Endothelial cell of umbilical vein (primary cell): ENCODE results near the gene MICALL1. TPM values are rescaled to one million over a fixed set of nuclear protein-coding genes. Genes with fewer than 3 reads are reported as not detected.

Experiments used
- BruUV-seq: library from RNA; stranded (reverse); fragments of 400-500 nt; replicated peaks from 2 replicates; lab custom pipeline; 2021; lab: Mats Ljungman, UMichigan
- CTCF ChIA-PET: fragments of 300-600, 350-600 bp; sonication (Branson Sonifier 250); formaldehyde crosslinking; loops from one replicate; lab custom pipeline; 2021; ENCODE audit warnings: antibody characterized with exemption, inconsistent platforms; lab: Charles Lee
- POLR2A ChIA-PET: fragments of 300-600, 350-600 bp; sonication (Branson Sonifier 250); formaldehyde crosslinking; loops from one replicate; lab custom pipeline; 2021; ENCODE audit warnings: antibody characterized with exemption, inconsistent platforms; lab: Charles Lee
- DNase-seq: peaks from one replicate; pipeline ENCODE4 v3.0.0-alpha.2; 2011; ENCODE audit warnings: low read depth, low spot score
- FAIRE-seq: peaks from 2 replicates; lab custom pipeline; 2011; peaks lifted over from hg19 to GRCh38; lab: Jason Lieb, UNC
- H2AFZ ChIP-seq: 2 replicates; pipeline ENCODE4 v1.6.0; 2012; ENCODE audit warnings: low read depth, low read length, control low read depth, inconsistent platforms
- H3K27ac ChIP-seq: 2 replicates; pipeline ENCODE4 v1.5.1; 2011; ENCODE audit warnings: low read depth, mild to moderate bottlenecking, control low read depth, low read length, moderate library complexity; ENCODE audit not compliant: insufficient read depth
- H3K27me3 ChIP-seq, 2 experiments: 2 replicates each; pipeline versions ENCODE4 v1.6.0 to v1.6.1; 2011; ENCODE audit warnings: low read length in 2 of 2, mixed read lengths in 1 of 2; ENCODE audit not compliant: control insufficient read depth in 2 of 2, insufficient read depth in 2 of 2
- H3K36me3 ChIP-seq, 2 experiments: 2 replicates in 1 of 2; 3 replicates in 1 of 2; pipeline ENCODE4 v1.5.1; 2011; ENCODE audit warnings: low read length in 2 of 2, mild to moderate bottlenecking in 1 of 2, moderate library complexity in 1 of 2; ENCODE audit not compliant: control insufficient read depth in 2 of 2, insufficient read depth in 2 of 2; ENCODE audit errors: extremely low read depth in 1 of 2
- H3K4me1 ChIP-seq: 3 replicates; pipeline ENCODE4 v1.5.1; 2011; ENCODE audit warnings: mild to moderate bottlenecking, low read length; ENCODE audit not compliant: control insufficient read depth, insufficient read depth; ENCODE audit errors: extremely low read depth
- H3K4me2 ChIP-seq: 2 replicates; pipeline ENCODE4 v1.6.1; 2011; ENCODE audit warnings: low read length, control low read depth, mixed read lengths; ENCODE audit not compliant: insufficient read depth
- H3K4me3 ChIP-seq, 3 experiments: fragments of 200-600 bp in 1 of 3; sonication (generic), shearing (Covaris generic) in 1 of 3; replicated peaks in 1 of 3; 2 replicates each; pipeline ENCODE4 v1.5.1; 2011 to 2016; ENCODE audit warnings: control low read depth in 3 of 3, low read length in 3 of 3, mild to moderate bottlenecking in 2 of 3, inconsistent platforms in 1 of 3, low read depth in 1 of 3, moderate library complexity in 1 of 3; ENCODE audit not compliant: insufficient read depth in 1 of 3
- H3K79me2 ChIP-seq: 2 replicates; pipeline ENCODE4 v1.6.0; 2012; ENCODE audit warnings: low read length, inconsistent platforms; ENCODE audit not compliant: control insufficient read depth, insufficient read depth
- H3K9ac ChIP-seq: replicated peaks from 2 replicates; pipeline ENCODE3; 2011; ENCODE audit warnings: low read length, control low read depth; ENCODE audit not compliant: insufficient read depth; ENCODE audit errors: extremely low read depth
- H3K9me1 ChIP-seq: replicated peaks from 3 replicates; pipeline ENCODE4 v1.6.0; 2011; ENCODE audit warnings: mild to moderate bottlenecking, low read length; ENCODE audit not compliant: control insufficient read depth, insufficient read depth; ENCODE audit errors: extremely low read depth
- H3K9me3 ChIP-seq: replicated peaks from 2 replicates; pipeline ENCODE4 v1.5.1; 2012; ENCODE audit warnings: low read length, inconsistent platforms; ENCODE audit not compliant: control insufficient read depth, insufficient read depth
- H4K20me1 ChIP-seq: replicated peaks from 2 replicates; pipeline ENCODE3; 2011; ENCODE audit warnings: mild to moderate bottlenecking, low read length; ENCODE audit not compliant: control insufficient read depth, insufficient read depth; ENCODE audit errors: extremely low read depth
- EZH2 ChIP-seq: IDR thresholded peaks from 2 replicates; pipeline ENCODE4 v1.6.1; 2012; ENCODE audit warnings: borderline replicate concordance, low read depth, mild to moderate bottlenecking, moderate library complexity, low read length, inconsistent platforms; ENCODE audit not compliant: severe bottlenecking
- FOS ChIP-seq: IDR thresholded peaks from 2 replicates; pipeline ENCODE4 v1.6.1; 2011; ENCODE audit warnings: mild to moderate bottlenecking, low read length, moderate library complexity, borderline replicate concordance; ENCODE audit not compliant: insufficient read depth
- GATA2 ChIP-seq: IDR thresholded peaks from 2 replicates; pipeline ENCODE4 v1.7.0; 2011; ENCODE audit warnings: low read depth, mild to moderate bottlenecking, moderate library complexity, mixed read lengths, low read length; ENCODE audit not compliant: insufficient read length, insufficient read depth
- JUN ChIP-seq: IDR thresholded peaks from 2 replicates; pipeline ENCODE4 v1.6.1; 2011; ENCODE audit warnings: borderline replicate concordance, low read depth; ENCODE audit not compliant: insufficient read length, insufficient read depth
- MYC ChIP-seq: IDR thresholded peaks from one replicate; pipeline ENCODE4 v1.6.1; 2011; ENCODE audit warnings: mild to moderate bottlenecking, low read depth, low read length
- POLR2A ChIP-seq: IDR thresholded peaks from 2 replicates; pipeline ENCODE4 v1.6.1; 2012; ENCODE audit warnings: low read depth, mild to moderate bottlenecking, control low read depth, low read length
- POLR2AphosphoS5 ChIP-seq: IDR thresholded peaks from 2 replicates; pipeline ENCODE4 v1.6.1; 2012; ENCODE audit warnings: low read depth, mild to moderate bottlenecking, control low read depth, low read length, moderate library complexity; ENCODE audit not compliant: insufficient read depth
- dilution Hi-C: fragments of 300-500 bp; cut with MboI; formaldehyde crosslinking; loops from one replicate; pipeline ENCODE4 v1.15.0; 2019; ENCODE audit warnings: low sequenced_read_pairs; ENCODE audit not compliant: extremely low pct_ligation_motif_present
- intact Hi-C: fragments of 100-400 bp; cut with micrococcal nuclease; formaldehyde crosslinking; loops from one replicate; pipeline ENCODE4 v1.10.0; 2022
- polyA plus RNA-seq, 4 experiments: library from polyadenylated mRNA; depleted of rRNA in 3 of 4; stranded (reverse) in 3 of 4; unstranded in 1 of 4; fragments of >200 nt; gene quantifications; 2 replicates each; pipeline versions ENCODE4 v1.2.1 to v1.2.3, GENCODE V29; 2011 to 2012; ENCODE audit warnings: missing spikeins in 1 of 4
- total RNA-seq: library from RNA; stranded (reverse); gene quantifications from 2 replicates; pipeline ENCODE4 v1.2.3, GENCODE V29; 2021
- TF ChIP-seq, protein P1 (sequence below), 2 donors: IDR thresholded peaks; 1 replicate in 1 of 2; 2 replicates in 1 of 2; pipeline ENCODE4 v1.5.1; 2011; ENCODE audit warnings: low read length in 2 of 2, mild to moderate bottlenecking in 2 of 2, moderate library complexity in 2 of 2, control low read depth in 1 of 2, inconsistent platforms in 1 of 2, low read depth in 1 of 2; ENCODE audit not compliant: insufficient read depth in 1 of 2; ENCODE audit errors: extremely low read depth in 1 of 2
- TF ChIP-seq, protein P2 (sequence below): IDR thresholded peaks from 2 replicates; pipeline ENCODE4 v1.6.1; 2011; ENCODE audit not compliant: insufficient read depth, insufficient read length

MICALL1 gene
- total and polyA plus RNA-seq, 2 donors (not counting 3 experiments of a cell fraction or from before 2014, with no cell fraction given) = 23.9 to 66.9 TPM

- no peak for FAIRE-seq
- H3K36me3 ChIP-seq = peaks cover 5 to 44% of the 10 kb centered on the region in 2 experiments
- POLR2A ChIA-PET = no interaction called here
Measured at GRCh38 chr22:37922191-37922590, 16.1 kb downstream of the MICALL1 start.

More at GRCh38 chr22:37922191-37922590, 16.1 kb downstream of the MICALL1 start:
- no TSS peak for BruUV-seq
- Histone ChIP-seq H3K4me1 (no peaks in the 10 kb centered on the region), H3K9ac (no peak overlapping the region), H3K27ac (no peak overlapping the region), H3K4me3 (no peak overlapping the region), H3K9me1 (no peaks in the 10 kb centered on the region), H4K20me1 (no peaks in the 10 kb centered on the region), H2AFZ (no peak overlapping the region), H3K9me3 (no peaks in the 10 kb centered on the region), H3K4me2 (no peak overlapping the region), H3K79me2 (no peaks in the 10 kb centered on the region), H3K27me3 (no peaks in the 10 kb centered on the region)
- CTCF ChIA-PET = no interaction called here
- dilution Hi-C loops (no loop called here), intact Hi-C loops (no loop called here)
- no peak for DNase-seq
- TF ChIP-seq, protein P1, sequence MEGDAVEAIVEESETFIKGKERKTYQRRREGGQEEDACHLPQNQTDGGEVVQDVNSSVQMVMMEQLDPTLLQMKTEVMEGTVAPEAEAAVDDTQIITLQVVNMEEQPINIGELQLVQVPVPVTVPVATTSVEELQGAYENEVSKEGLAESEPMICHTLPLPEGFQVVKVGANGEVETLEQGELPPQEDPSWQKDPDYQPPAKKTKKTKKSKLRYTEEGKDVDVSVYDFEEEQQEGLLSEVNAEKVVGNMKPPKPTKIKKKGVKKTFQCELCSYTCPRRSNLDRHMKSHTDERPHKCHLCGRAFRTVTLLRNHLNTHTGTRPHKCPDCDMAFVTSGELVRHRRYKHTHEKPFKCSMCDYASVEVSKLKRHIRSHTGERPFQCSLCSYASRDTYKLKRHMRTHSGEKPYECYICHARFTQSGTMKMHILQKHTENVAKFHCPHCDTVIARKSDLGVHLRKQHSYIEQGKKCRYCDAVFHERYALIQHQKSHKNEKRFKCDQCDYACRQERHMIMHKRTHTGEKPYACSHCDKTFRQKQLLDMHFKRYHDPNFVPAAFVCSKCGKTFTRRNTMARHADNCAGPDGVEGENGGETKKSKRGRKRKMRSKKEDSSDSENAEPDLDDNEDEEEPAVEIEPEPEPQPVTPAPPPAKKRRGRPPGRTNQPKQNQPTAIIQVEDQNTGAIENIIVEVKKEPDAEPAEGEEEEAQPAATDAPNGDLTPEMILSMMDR (IDR thresholded peaks at IDR 0.05; ENCODE audit: extremely low read depth in 1 of 2, insufficient read depth in 1 of 2, low read depth in 1 of 2, low read length in 2 of 2) = no peak
- TF ChIP-seq POLR2AphosphoS5 (no peak), GATA2 (no peak), JUN (no peak), FOS (no peak), POLR2A (no peak), EZH2 (no peak), MYC (no peak)
- TF ChIP-seq, protein P2, sequence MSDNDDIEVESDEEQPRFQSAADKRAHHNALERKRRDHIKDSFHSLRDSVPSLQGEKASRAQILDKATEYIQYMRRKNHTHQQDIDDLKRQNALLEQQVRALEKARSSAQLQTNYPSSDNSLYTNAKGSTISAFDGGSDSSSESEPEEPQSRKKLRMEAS = no peak
